Ishikawa (cell line): ENCODE measurements around the gene LENEP.

Source experiments
- CEBPB ChIP-seq: IDR thresholded peaks from 2 replicates; pipeline ENCODE4 v1.6.1; 2012
- EP300 ChIP-seq: IDR thresholded peaks from 2 replicates; pipeline ENCODE4 v1.6.1; 2012; ENCODE audit warnings: borderline replicate concordance
- FOXM1 ChIP-seq: IDR thresholded peaks from 2 replicates; pipeline ENCODE4 v1.6.1; 2012; ENCODE audit warnings: low read depth, borderline replicate concordance
- REST ChIP-seq: IDR thresholded peaks from 2 replicates; pipeline ENCODE4 v1.6.1; 2012; ENCODE audit warnings: low read depth, mild to moderate bottlenecking
- TAF1 ChIP-seq: IDR thresholded peaks from 2 replicates; pipeline ENCODE4 v1.6.1; 2012; ENCODE audit warnings: low read depth, mild to moderate bottlenecking
- TEAD4 ChIP-seq: IDR thresholded peaks from 2 replicates; pipeline ENCODE4 v1.6.1; 2012
- USF1 ChIP-seq: IDR thresholded peaks from 2 replicates; pipeline ENCODE4 v1.6.1; 2012

GRCh38 chr1:155022927-155023236, 29.5 kb downstream of the LENEP start:
- TF ChIP-seq EP300 (no peak), FOXM1 (no peak), CEBPB (no peak), REST (no peak), USF1 (no peak), TAF1 (no peak), TEAD4 (no peak)
